ENCODE measurements around the gene PPIF. TPM values are rescaled to one million over a fixed set of nuclear protein-coding genes. Genes with fewer than 3 reads are reported as not detected.

Gene PPIF
- total RNA-seq, 1 donor: 39.1 TPM

GRCh38 chr10:79347894-79348639 lies 798 bp downstream of the PPIF start:
- Histone ChIP-seq H3K36me3 (ENCODE audit: insufficient read depth, low read length) (peaks cover 43% of the 10 kb centered on the region), H2AFZ (ENCODE audit: low read length) (peak overlapping the region; percentile 74), H3K4me3 (ENCODE audit: insufficient read depth, low read length) (peak overlapping the region; percentile 95), H3K4me2 (ENCODE audit: insufficient read depth, low read length) (peak overlapping the region; percentile 89), H3K27me3 (ENCODE audit: insufficient read depth, low read length) (no peaks in the 10 kb centered on the region), H3K9me3 (ENCODE audit: low read depth, low read length) (no peaks in the 10 kb centered on the region), H3K79me2 (ENCODE audit: insufficient read depth, low read length) (peaks cover 54% of the 10 kb centered on the region), H4K20me1 (ENCODE audit: insufficient read depth, low read length) (peaks cover 44% of the 10 kb centered on the region), H3K4me1 (ENCODE audit: insufficient read depth, low read length) (peaks cover 23% of the 10 kb centered on the region), H3K27ac (ENCODE audit: low read depth, low read length) (peak overlapping the region; percentile 87)
- TF ChIP-seq, protein P1, sequence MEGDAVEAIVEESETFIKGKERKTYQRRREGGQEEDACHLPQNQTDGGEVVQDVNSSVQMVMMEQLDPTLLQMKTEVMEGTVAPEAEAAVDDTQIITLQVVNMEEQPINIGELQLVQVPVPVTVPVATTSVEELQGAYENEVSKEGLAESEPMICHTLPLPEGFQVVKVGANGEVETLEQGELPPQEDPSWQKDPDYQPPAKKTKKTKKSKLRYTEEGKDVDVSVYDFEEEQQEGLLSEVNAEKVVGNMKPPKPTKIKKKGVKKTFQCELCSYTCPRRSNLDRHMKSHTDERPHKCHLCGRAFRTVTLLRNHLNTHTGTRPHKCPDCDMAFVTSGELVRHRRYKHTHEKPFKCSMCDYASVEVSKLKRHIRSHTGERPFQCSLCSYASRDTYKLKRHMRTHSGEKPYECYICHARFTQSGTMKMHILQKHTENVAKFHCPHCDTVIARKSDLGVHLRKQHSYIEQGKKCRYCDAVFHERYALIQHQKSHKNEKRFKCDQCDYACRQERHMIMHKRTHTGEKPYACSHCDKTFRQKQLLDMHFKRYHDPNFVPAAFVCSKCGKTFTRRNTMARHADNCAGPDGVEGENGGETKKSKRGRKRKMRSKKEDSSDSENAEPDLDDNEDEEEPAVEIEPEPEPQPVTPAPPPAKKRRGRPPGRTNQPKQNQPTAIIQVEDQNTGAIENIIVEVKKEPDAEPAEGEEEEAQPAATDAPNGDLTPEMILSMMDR (IDR thresholded peaks at IDR 0.05; ENCODE audit: extremely low read depth, low read depth, low read length): no peak
- peak; percentile 97 for DNase-seq (ENCODE audit: insufficient read length, low spot score, missing footprints)

DNA sequence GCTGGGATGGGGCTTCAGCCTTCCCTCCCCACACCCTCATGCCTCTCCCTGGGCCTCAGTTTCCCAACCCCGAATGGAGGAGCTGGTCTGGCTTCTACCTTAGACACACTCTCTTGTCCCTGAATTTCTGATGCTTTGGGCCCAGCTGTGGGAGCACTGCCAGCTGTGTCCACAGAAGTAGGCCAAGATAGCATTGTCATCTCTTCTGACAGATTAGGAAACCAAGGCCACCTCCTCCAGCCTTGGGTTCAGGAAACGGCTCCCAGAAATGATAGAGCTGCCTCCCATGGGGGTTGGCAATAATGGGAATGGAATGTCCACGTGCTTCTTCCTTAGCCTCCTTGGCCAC lies 1.3 kb downstream of the PPIF start:
- TF ChIP-seq, protein P1 (IDR thresholded peaks at IDR 0.05; ENCODE audit: extremely low read depth, low read depth, low read length): no peak
- H3K27me3 ChIP-seq (ENCODE audit: insufficient read depth, low read length): no peaks in the 10 kb centered on the region
- peak overlapping the region; percentile 89 for H3K4me2 ChIP-seq (ENCODE audit: insufficient read depth, low read length)
- no peak overlapping the region for H2AFZ ChIP-seq (ENCODE audit: low read length)
- peaks cover 56% of the 10 kb centered on the region for H3K79me2 ChIP-seq (ENCODE audit: insufficient read depth, low read length)
- peaks cover 23% of the 10 kb centered on the region for H3K4me1 ChIP-seq (ENCODE audit: insufficient read depth, low read length)
- peak overlapping the region; percentile 95 for H3K4me3 ChIP-seq (ENCODE audit: insufficient read depth, low read length)
- H3K36me3 ChIP-seq (ENCODE audit: insufficient read depth, low read length): peaks cover 48% of the 10 kb centered on the region
- H3K27ac ChIP-seq (ENCODE audit: low read depth, low read length): peak overlapping the region; percentile 87
- DNase-seq (ENCODE audit: insufficient read length, low spot score, missing footprints): no peak
- peaks cover 49% of the 10 kb centered on the region for H4K20me1 ChIP-seq (ENCODE audit: insufficient read depth, low read length)
- no peaks in the 10 kb centered on the region for H3K9me3 ChIP-seq (ENCODE audit: low read depth, low read length)

DNA sequence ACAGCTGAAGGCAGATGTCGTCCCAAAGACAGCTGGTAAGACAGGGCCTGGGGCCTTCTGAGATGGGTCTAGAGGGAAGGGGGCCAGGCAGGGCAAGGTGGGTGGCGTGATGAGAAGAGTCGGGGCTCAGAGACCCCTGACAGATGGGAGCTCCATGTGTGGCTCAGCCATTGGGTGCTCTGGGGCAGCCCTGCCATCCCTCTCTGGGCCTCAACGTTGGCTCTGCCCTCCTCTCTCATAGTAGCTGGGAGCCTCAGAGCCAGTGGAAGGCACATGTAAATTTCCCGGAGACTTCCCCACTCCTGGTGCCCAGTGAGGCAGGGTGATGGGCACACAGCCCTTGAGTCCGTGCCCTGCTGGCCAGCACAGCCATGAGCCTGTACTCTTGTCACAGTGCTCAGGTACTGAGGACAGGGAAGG lies 1.8 kb downstream of the PPIF start:
- H3K79me2 ChIP-seq (ENCODE audit: insufficient read depth, low read length): peaks cover 59% of the 10 kb centered on the region
- peaks cover 54% of the 10 kb centered on the region for H4K20me1 ChIP-seq (ENCODE audit: insufficient read depth, low read length)
- no peak overlapping the region for H2AFZ ChIP-seq (ENCODE audit: low read length)
- peak overlapping the region; percentile 87 for H3K27ac ChIP-seq (ENCODE audit: low read depth, low read length)
- DNase-seq (ENCODE audit: insufficient read length, low spot score, missing footprints): peak; percentile 63
- peaks cover 23% of the 10 kb centered on the region for H3K4me1 ChIP-seq (ENCODE audit: insufficient read depth, low read length)
- H3K4me3 ChIP-seq (ENCODE audit: insufficient read depth, low read length): peak overlapping the region; percentile 95
- peaks cover 53% of the 10 kb centered on the region for H3K36me3 ChIP-seq (ENCODE audit: insufficient read depth, low read length)
- peak overlapping the region; percentile 89 for H3K4me2 ChIP-seq (ENCODE audit: insufficient read depth, low read length)
- H3K9me3 ChIP-seq (ENCODE audit: low read depth, low read length): no peaks in the 10 kb centered on the region
- TF ChIP-seq, protein P1 (IDR thresholded peaks at IDR 0.05; ENCODE audit: extremely low read depth, low read depth, low read length): no peak
- H3K27me3 ChIP-seq (ENCODE audit: insufficient read depth, low read length): no peaks in the 10 kb centered on the region

- Histone ChIP-seq H3K79me2 (ENCODE audit: insufficient read depth, low read length) (peaks cover 59% of the 10 kb centered on the region), H3K4me2 (ENCODE audit: insufficient read depth, low read length) (peak overlapping the region; percentile 89), H3K9me3 (ENCODE audit: low read depth, low read length) (no peaks in the 10 kb centered on the region), H3K4me3 (ENCODE audit: insufficient read depth, low read length) (no peak overlapping the region), H3K36me3 (ENCODE audit: insufficient read depth, low read length) (peaks cover 61% of the 10 kb centered on the region), H3K27ac (ENCODE audit: low read depth, low read length) (peak overlapping the region; percentile 87), H4K20me1 (ENCODE audit: insufficient read depth, low read length) (peaks cover 60% of the 10 kb centered on the region), H2AFZ (ENCODE audit: low read length) (no peak overlapping the region), H3K27me3 (ENCODE audit: insufficient read depth, low read length) (no peaks in the 10 kb centered on the region), H3K4me1 (ENCODE audit: insufficient read depth, low read length) (peaks cover 23% of the 10 kb centered on the region)
- peak; percentile 58 for DNase-seq (ENCODE audit: insufficient read length, low spot score, missing footprints)
- TF ChIP-seq, protein P1 (IDR thresholded peaks at IDR 0.05; ENCODE audit: extremely low read depth, low read depth, low read length): no peak
Measured at GRCh38 chr10:79349766-79350406, 2.6 kb downstream of the PPIF start.

All from osteoblast (primary cell).